Astrocyte of the spinal cord (primary cell): ENCODE results near the gene HIF3A.
"Not testable (repeated sequence)": the region's sequence is repeated elsewhere in the genome, so short reads cannot be mapped to it uniquely, and the experiment has no call there.

Source experiments
- DNase-seq: peaks from one replicate; pipeline ENCODE4 v3.0.0; 2011; ENCODE audit warnings: low read depth, low spot score
- H3K4me3 ChIP-seq: 2 replicates; pipeline ENCODE4 v1.5.1; 2011; ENCODE audit warnings: low read depth, mild to moderate bottlenecking, low read length, moderate library complexity
- CTCF ChIP-seq: IDR thresholded peaks from 2 replicates; pipeline ENCODE4 v1.5.1; 2012; ENCODE audit warnings: low read depth, mild to moderate bottlenecking, low read length, inconsistent platforms
- in situ Hi-C: cut with HindIII; loops from 2 replicates; pipeline ENCODE4 v1.10.0; 2017; ENCODE audit warnings: low sequenced_read_pairs

Gene HIF3A

GRCh38 chr19:46317339-46317738 lies 20.5 kb downstream of the HIF3A start:
- in situ Hi-C loops = no loop called here
- no peak for TF ChIP-seq CTCF
- H3K4me3 ChIP-seq = no peak overlapping the region
- DNase-seq = no peak

GRCh38 chr19:46319613-46320012 lies 22.8 kb downstream of the HIF3A start:
- no peak overlapping the region for H3K4me3 ChIP-seq
- DNase-seq = no peak
- no peak for TF ChIP-seq CTCF
- in situ Hi-C loops = no loop called here

GRCh38 chr19:46320559-46320958 lies 23.7 kb downstream of the HIF3A start:
- DNase-seq = no peak
- in situ Hi-C loops = no loop called here
- TF ChIP-seq CTCF = no peak
- H3K4me3 ChIP-seq = no peak overlapping the region

- in situ Hi-C loops = no loop called here
- no peak overlapping the region for H3K4me3 ChIP-seq
- DNase-seq = no peak
- no peak for TF ChIP-seq CTCF
Measured at GRCh38 chr19:46321653-46322052, 24.8 kb downstream of the HIF3A start.

- DNase-seq, H3K4me3 ChIP-seq, in situ Hi-C loops: not testable (repeated sequence)
Measured at GRCh38 chr19:46323227-46323626, 26.4 kb downstream of the HIF3A start.

GRCh38 chr19:46324277-46324676 lies 27.4 kb downstream of the HIF3A start:
- in situ Hi-C loops = no loop called here
- no peak for DNase-seq
- no peak for TF ChIP-seq CTCF
- no peak overlapping the region for H3K4me3 ChIP-seq

GRCh38 chr19:46326608-46327007 lies 29.8 kb downstream of the HIF3A start:
- TF ChIP-seq CTCF = no peak
- DNase-seq = no peak
- no peak overlapping the region for H3K4me3 ChIP-seq
- in situ Hi-C loops = no loop called here
